Heart left ventricle (tissue), 13 donors: ENCODE results near the gene PARVA.

Experiments used
- CTCF ChIP-seq, 12 donors: fragments of 200-600 bp; sonication (generic) in 4 of 12; IDR thresholded peaks; one replicate each; pipeline versions ENCODE4 v1.5.0 to v1.8.0; 2018 to 2022; ENCODE audit warnings: antibody characterized with exemption in 12 of 12, mild to moderate bottlenecking in 5 of 12
- POLR2A ChIP-seq, 2 donors: fragments of 450-650 bp; IDR thresholded peaks; one replicate each; pipeline ENCODE4 v1.6.1; 2017; ENCODE audit warnings: antibody characterized with exemption in 2 of 2, mild to moderate bottlenecking in 2 of 2, moderate library complexity in 2 of 2
- donor health status: ischemic (EF 13 %, LVEDD 7.1; RV severe dilation, severe dysfunction).
- donor health status: DM: no; HTN: yes; CAD: no.
- donor health status: DM: no; HTN: no; CAD: no.
- donor health status: ischemic (EF 25% LVEDD 6.9; RV normal size, moderate dysfunction).
- donor health status: ischemic (EF 25% LVEDD 5.7; RV mildly dilated, moderate dysfunction).
- donor health status: ischemic (EF 35%, LVEDD 5.7; RV mildly dilated, moderate dysfunction).
- donor health status: nonischemic (EF 11% LVEDD 7.7; RV severe dilation, severe dysfunction).
- donor health status: DM: yes; HTN: yes; CAD: no.
- donor health status: PGD.
- donor health status: ischemic (EF 29% LVEDD 5.4; RV normal size, mild dysfunction).
- donor health status: nonischemic (EF 23%, LVEDD 6.1; RV moderate dilation, normal function).

- TF ChIP-seq CTCF (IDR thresholded peaks at IDR 0.05) (no peak), POLR2A (IDR thresholded peaks at IDR 0.05) (no peak)
Observed at GRCh38 chr11:12393691-12394090, 16.3 kb downstream of the PARVA start.
